SK-N-SH treated with all-trans-retinoic acid at 6 μM for 48 hours (cell line): ENCODE measurements around the gene CTNND1.

Source experiments
- BACH2 ChIP-seq: fragments of 250-450 bp; sonication (Bioruptor Pico); IDR thresholded peaks from 2 replicates; pipeline ENCODE4 v1.9.0; 2021; ENCODE audit warnings: mild to moderate bottlenecking, borderline replicate concordance
- ESRRG ChIP-seq: fragments of 250-450 bp; sonication (Bioruptor Pico); IDR thresholded peaks from 2 replicates; pipeline ENCODE4 v1.6.1; 2021; ENCODE audit warnings: mild to moderate bottlenecking
- GLIS3 ChIP-seq: fragments of 250-450 bp; sonication (Bioruptor Pico); IDR thresholded peaks from 2 replicates; pipeline ENCODE4 v1.5.0; 2020; ENCODE audit warnings: mild to moderate bottlenecking, moderate library complexity
- PPARA ChIP-seq: fragments of 250-450 bp; sonication (Bioruptor Pico); IDR thresholded peaks from 2 replicates; pipeline ENCODE4 v1.5.0; 2020; ENCODE audit warnings: mild to moderate bottlenecking, borderline replicate concordance
- RARB ChIP-seq: fragments of 250-450 bp; sonication (Bioruptor Pico); IDR thresholded peaks from 2 replicates; pipeline ENCODE4 v1.8.0; 2021; ENCODE audit warnings: mild to moderate bottlenecking, moderate library complexity
- ZC3H10 ChIP-seq: fragments of 250-450 bp; sonication (Bioruptor Pico); IDR thresholded peaks from 2 replicates; pipeline ENCODE4 v1.5.1; 2021; ENCODE audit warnings: mild to moderate bottlenecking, moderate library complexity
- ZFP3 ChIP-seq: fragments of 250-450 bp; sonication (Bioruptor Pico); IDR thresholded peaks from 2 replicates; pipeline ENCODE4 v1.5.0; 2020; ENCODE audit warnings: mild to moderate bottlenecking, moderate library complexity
- ZFP30 ChIP-seq: fragments of 450-650 bp; formaldehyde crosslinking; IDR thresholded peaks from 2 replicates; pipeline ENCODE4 v1.5.0; 2022; ENCODE audit warnings: mild to moderate bottlenecking, moderate library complexity
- ZNF8 ChIP-seq: fragments of 450-650 bp; formaldehyde crosslinking; IDR thresholded peaks from 2 replicates; pipeline ENCODE4 v1.5.0; 2020; ENCODE audit warnings: mild to moderate bottlenecking, moderate library complexity
- TF ChIP-seq, protein P1 (sequence below): fragments of 250-450 bp; sonication (Bioruptor Pico); IDR thresholded peaks from 2 replicates; pipeline ENCODE4 v1.5.0; 2020; ENCODE audit warnings: mild to moderate bottlenecking, moderate library complexity
- TF ChIP-seq, protein P2 (sequence below): fragments of 250-450 bp; sonication (Bioruptor Pico); IDR thresholded peaks from 2 replicates; pipeline ENCODE4 v1.5.1; 2021; ENCODE audit warnings: mild to moderate bottlenecking, moderate library complexity
- TF ChIP-seq, protein P3 (sequence below): fragments of 250-450 bp; sonication (Bioruptor Pico); IDR thresholded peaks from 2 replicates; pipeline ENCODE4 v1.8.0; 2020; ENCODE audit warnings: mild to moderate bottlenecking, moderate library complexity, borderline replicate concordance
- TF ChIP-seq, protein P4 (sequence below): fragments of 250-450 bp; sonication (Bioruptor Pico); IDR thresholded peaks from 2 replicates; pipeline ENCODE4 v1.5.1; 2020; ENCODE audit warnings: low read depth, mild to moderate bottlenecking, moderate library complexity
- TF ChIP-seq, protein P5 (sequence below): fragments of 250-450 bp; sonication (Bioruptor Pico); IDR thresholded peaks from 2 replicates; pipeline ENCODE4 v1.8.0; 2021; ENCODE audit warnings: low read depth, mild to moderate bottlenecking, moderate library complexity, borderline replicate concordance

DNA sequence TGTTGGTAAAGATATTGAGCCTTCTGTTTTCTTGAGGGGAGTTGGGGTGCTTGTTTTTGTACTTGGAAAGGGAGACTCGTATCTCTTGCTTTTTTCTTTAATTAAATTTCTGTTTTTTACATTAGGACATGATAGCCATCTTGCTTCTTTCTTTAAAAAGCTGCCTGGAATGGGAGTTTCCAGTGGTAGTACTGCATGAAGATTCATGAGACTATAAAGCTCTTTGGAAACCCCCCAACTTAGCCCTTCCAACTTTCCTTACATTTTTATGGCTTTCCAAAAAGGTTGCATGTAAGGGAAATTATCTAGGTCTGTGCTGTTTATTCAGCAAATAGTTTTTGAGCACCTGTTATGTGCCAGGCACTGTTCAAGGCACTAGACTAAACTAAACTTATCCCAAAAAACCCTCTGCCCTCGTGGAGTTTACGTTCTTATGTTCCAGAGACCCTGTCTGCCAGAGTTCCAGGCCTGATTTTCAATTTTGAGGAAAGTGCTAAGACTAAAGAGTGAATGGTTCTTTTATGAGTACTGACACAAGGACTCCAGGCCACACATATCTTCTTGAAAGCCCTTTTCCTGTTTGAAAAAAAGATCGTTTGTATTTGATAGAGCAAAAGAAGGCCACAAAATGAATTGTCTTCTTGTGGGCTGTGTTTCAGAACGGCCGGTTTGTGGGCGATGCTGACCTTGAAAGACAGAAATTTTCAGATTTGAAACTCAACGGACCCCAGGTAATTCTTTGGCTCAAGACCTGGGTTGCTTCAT, 31.9 kb downstream of the CTNND1 start:
- TF ChIP-seq ESRRG, result no peak
- no peak for TF ChIP-seq BACH2 (CRISPR knock-in tag)
- TF ChIP-seq RARB (CRISPR knock-in tag), result no peak
- TF ChIP-seq, protein P1, sequence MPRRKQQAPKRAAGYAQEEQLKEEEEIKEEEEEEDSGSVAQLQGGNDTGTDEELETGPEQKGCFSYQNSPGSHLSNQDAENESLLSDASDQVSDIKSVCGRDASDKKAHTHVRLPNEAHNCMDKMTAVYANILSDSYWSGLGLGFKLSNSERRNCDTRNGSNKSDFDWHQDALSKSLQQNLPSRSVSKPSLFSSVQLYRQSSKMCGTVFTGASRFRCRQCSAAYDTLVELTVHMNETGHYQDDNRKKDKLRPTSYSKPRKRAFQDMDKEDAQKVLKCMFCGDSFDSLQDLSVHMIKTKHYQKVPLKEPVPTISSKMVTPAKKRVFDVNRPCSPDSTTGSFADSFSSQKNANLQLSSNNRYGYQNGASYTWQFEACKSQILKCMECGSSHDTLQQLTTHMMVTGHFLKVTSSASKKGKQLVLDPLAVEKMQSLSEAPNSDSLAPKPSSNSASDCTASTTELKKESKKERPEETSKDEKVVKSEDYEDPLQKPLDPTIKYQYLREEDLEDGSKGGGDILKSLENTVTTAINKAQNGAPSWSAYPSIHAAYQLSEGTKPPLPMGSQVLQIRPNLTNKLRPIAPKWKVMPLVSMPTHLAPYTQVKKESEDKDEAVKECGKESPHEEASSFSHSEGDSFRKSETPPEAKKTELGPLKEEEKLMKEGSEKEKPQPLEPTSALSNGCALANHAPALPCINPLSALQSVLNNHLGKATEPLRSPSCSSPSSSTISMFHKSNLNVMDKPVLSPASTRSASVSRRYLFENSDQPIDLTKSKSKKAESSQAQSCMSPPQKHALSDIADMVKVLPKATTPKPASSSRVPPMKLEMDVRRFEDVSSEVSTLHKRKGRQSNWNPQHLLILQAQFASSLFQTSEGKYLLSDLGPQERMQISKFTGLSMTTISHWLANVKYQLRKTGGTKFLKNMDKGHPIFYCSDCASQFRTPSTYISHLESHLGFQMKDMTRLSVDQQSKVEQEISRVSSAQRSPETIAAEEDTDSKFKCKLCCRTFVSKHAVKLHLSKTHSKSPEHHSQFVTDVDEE, result no peak
- TF ChIP-seq, protein P2, sequence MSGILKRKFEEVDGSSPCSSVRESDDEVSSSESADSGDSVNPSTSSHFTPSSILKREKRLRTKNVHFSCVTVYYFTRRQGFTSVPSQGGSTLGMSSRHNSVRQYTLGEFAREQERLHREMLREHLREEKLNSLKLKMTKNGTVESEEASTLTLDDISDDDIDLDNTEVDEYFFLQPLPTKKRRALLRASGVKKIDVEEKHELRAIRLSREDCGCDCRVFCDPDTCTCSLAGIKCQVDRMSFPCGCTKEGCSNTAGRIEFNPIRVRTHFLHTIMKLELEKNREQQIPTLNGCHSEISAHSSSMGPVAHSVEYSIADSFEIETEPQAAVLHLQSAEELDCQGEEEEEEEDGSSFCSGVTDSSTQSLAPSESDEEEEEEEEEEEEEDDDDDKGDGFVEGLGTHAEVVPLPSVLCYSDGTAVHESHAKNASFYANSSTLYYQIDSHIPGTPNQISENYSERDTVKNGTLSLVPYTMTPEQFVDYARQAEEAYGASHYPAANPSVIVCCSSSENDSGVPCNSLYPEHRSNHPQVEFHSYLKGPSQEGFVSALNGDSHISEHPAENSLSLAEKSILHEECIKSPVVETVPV, result no peak
- TF ChIP-seq ZFP3, result no peak
- no peak for TF ChIP-seq PPARA (CRISPR knock-in tag)
- TF ChIP-seq GLIS3, result no peak
- TF ChIP-seq, protein P3, sequence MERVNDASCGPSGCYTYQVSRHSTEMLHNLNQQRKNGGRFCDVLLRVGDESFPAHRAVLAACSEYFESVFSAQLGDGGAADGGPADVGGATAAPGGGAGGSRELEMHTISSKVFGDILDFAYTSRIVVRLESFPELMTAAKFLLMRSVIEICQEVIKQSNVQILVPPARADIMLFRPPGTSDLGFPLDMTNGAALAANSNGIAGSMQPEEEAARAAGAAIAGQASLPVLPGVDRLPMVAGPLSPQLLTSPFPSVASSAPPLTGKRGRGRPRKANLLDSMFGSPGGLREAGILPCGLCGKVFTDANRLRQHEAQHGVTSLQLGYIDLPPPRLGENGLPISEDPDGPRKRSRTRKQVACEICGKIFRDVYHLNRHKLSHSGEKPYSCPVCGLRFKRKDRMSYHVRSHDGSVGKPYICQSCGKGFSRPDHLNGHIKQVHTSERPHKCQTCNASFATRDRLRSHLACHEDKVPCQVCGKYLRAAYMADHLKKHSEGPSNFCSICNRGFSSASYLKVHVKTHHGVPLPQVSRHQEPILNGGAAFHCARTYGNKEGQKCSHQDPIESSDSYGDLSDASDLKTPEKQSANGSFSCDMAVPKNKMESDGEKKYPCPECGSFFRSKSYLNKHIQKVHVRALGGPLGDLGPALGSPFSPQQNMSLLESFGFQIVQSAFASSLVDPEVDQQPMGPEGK, result no peak
- TF ChIP-seq, protein P4, sequence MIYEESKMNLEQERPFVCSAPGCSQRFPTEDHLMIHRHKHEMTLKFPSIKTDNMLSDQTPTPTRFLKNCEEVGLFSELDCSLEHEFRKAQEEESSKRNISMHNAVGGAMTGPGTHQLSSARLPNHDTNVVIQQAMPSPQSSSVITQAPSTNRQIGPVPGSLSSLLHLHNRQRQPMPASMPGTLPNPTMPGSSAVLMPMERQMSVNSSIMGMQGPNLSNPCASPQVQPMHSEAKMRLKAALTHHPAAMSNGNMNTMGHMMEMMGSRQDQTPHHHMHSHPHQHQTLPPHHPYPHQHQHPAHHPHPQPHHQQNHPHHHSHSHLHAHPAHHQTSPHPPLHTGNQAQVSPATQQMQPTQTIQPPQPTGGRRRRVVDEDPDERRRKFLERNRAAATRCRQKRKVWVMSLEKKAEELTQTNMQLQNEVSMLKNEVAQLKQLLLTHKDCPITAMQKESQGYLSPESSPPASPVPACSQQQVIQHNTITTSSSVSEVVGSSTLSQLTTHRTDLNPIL (CRISPR knock-in tag), result no peak
- TF ChIP-seq ZC3H10, result no peak
- no peak for TF ChIP-seq ZNF8
- no peak for TF ChIP-seq ZFP30 (CRISPR knock-in tag)
- TF ChIP-seq, protein P5, sequence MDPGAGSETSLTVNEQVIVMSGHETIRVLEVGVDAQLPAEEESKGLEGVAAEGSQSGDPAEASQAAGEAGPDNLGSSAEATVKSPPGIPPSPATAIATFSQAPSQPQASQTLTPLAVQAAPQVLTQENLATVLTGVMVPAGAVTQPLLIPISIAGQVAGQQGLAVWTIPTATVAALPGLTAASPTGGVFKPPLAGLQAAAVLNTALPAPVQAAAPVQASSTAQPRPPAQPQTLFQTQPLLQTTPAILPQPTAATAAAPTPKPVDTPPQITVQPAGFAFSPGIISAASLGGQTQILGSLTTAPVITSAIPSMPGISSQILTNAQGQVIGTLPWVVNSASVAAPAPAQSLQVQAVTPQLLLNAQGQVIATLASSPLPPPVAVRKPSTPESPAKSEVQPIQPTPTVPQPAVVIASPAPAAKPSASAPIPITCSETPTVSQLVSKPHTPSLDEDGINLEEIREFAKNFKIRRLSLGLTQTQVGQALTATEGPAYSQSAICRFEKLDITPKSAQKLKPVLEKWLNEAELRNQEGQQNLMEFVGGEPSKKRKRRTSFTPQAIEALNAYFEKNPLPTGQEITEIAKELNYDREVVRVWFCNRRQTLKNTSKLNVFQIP, result no peak
